ENCODE results near the gene ZNF124.

DNA sequence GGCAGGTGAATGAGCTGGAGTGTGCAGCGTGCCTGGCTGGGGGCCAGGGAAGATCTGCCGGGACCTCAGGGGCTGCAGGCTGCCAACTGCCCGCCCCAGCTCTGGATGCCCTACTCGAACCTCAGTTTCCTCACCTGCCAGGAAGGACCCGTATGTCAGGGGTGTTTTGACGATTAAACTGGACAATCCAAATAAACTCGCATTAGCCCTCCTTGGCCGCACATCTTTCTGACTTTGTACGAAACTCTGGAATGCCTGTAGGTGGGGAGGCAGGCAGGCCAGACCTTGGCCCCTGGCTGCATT, 59.4 kb downstream of the ZNF124 start:
- TF ChIP-seq GRHL2 (CRISPR knock-in tag; IDR thresholded peaks at IDR 0.05; ENCODE audit: insufficient replicate concordance, severe bottlenecking) (no peak), ZNF232 (CRISPR knock-in tag; IDR thresholded peaks at IDR 0.05) (no peak), CREB1 (CRISPR knock-in tag; IDR thresholded peaks at IDR 0.05) (no peak), IRF2 (CRISPR knock-in tag; IDR thresholded peaks at IDR 0.05; ENCODE audit: borderline replicate concordance, low read depth) (no peak), ZNF138 (CRISPR knock-in tag; conservative IDR thresholded peaks at IDR 0.05) (no peak), NFYB (CRISPR knock-in tag; conservative IDR thresholded peaks at IDR 0.05; ENCODE audit: low read depth) (no peak)
- TF ChIP-seq, protein P1, sequence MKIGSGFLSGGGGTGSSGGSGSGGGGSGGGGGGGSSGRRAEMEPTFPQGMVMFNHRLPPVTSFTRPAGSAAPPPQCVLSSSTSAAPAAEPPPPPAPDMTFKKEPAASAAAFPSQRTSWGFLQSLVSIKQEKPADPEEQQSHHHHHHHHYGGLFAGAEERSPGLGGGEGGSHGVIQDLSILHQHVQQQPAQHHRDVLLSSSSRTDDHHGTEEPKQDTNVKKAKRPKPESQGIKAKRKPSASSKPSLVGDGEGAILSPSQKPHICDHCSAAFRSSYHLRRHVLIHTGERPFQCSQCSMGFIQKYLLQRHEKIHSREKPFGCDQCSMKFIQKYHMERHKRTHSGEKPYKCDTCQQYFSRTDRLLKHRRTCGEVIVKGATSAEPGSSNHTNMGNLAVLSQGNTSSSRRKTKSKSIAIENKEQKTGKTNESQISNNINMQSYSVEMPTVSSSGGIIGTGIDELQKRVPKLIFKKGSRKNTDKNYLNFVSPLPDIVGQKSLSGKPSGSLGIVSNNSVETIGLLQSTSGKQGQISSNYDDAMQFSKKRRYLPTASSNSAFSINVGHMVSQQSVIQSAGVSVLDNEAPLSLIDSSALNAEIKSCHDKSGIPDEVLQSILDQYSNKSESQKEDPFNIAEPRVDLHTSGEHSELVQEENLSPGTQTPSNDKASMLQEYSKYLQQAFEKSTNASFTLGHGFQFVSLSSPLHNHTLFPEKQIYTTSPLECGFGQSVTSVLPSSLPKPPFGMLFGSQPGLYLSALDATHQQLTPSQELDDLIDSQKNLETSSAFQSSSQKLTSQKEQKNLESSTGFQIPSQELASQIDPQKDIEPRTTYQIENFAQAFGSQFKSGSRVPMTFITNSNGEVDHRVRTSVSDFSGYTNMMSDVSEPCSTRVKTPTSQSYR (CRISPR knock-in tag; IDR thresholded peaks at IDR 0.05), result no peak
- TF ChIP-seq, protein P2, sequence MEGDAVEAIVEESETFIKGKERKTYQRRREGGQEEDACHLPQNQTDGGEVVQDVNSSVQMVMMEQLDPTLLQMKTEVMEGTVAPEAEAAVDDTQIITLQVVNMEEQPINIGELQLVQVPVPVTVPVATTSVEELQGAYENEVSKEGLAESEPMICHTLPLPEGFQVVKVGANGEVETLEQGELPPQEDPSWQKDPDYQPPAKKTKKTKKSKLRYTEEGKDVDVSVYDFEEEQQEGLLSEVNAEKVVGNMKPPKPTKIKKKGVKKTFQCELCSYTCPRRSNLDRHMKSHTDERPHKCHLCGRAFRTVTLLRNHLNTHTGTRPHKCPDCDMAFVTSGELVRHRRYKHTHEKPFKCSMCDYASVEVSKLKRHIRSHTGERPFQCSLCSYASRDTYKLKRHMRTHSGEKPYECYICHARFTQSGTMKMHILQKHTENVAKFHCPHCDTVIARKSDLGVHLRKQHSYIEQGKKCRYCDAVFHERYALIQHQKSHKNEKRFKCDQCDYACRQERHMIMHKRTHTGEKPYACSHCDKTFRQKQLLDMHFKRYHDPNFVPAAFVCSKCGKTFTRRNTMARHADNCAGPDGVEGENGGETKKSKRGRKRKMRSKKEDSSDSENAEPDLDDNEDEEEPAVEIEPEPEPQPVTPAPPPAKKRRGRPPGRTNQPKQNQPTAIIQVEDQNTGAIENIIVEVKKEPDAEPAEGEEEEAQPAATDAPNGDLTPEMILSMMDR (IDR thresholded peaks at IDR 0.05), result no peak

All from WTC11 (cell line).